HCT116 (cell line): ENCODE measurements around the gene PDGFA.

Source experiments
- ATF3 ChIP-seq: IDR thresholded peaks from 2 replicates; pipeline ENCODE4 v1.6.1; 2012
- EGR1 ChIP-seq: IDR thresholded peaks from 2 replicates; pipeline ENCODE4 v1.6.1; 2012; ENCODE audit warnings: low read depth
- POLR2A ChIP-seq: IDR thresholded peaks from 2 replicates; pipeline ENCODE4 v1.7.0; 2011; ENCODE audit warnings: borderline replicate concordance; ENCODE audit not compliant: insufficient read depth, insufficient read length; ENCODE audit errors: extremely low read depth
- POLR2AphosphoS5 ChIP-seq: IDR thresholded peaks from 2 replicates; pipeline ENCODE4 v1.6.1; 2011; ENCODE audit warnings: mild to moderate bottlenecking, low read depth, low read length, moderate library complexity
- SIN3A ChIP-seq: IDR thresholded peaks from 2 replicates; pipeline ENCODE4 v1.6.1; 2012; ENCODE audit warnings: low read depth
- SP1 ChIP-seq: IDR thresholded peaks from 2 replicates; pipeline ENCODE4 v1.6.1; 2012; ENCODE audit warnings: low read depth
- SRF ChIP-seq: IDR thresholded peaks from 2 replicates; pipeline ENCODE4 v1.6.1; 2012; ENCODE audit warnings: low read depth
- TF ChIP-seq, protein P1 (sequence below), 3 experiments: fragments of 200-600 bp in 1 of 3; sonication (generic) in 1 of 3; IDR thresholded peaks in 2 of 3; conservative IDR thresholded peaks in 1 of 3; 2 replicates each; pipeline ENCODE4 v1.5.1; 2012 to 2017; ENCODE audit warnings: low read depth in 2 of 3, low read length in 2 of 3, antibody characterized with exemption in 1 of 3, borderline replicate concordance in 1 of 3, control low read depth in 1 of 3, mild to moderate bottlenecking in 1 of 3, mixed read lengths in 1 of 3, mixed run types in 1 of 3, moderate library complexity in 1 of 3; ENCODE audit not compliant: insufficient read depth in 1 of 3

DNA sequence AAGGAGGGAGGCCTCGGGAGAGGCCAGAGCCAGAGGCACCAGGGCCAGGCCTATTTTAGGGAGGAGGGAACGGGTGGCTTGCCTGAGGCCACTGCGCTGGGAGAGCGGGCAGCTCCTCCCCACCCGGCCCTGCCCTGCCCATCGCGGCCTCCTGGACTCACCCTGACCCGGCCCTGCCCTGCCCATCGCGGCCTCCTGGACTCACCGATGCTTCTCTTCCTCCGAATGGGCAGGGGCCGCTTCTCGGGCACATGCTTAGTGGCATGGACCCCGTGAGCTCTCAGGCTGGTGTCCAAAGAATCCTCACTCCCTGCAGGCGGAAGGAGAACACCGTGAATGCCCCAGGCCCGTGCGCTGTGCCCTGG, 7.5 kb downstream of the PDGFA start:
- TF ChIP-seq POLR2A: no peak
- TF ChIP-seq, protein P1, sequence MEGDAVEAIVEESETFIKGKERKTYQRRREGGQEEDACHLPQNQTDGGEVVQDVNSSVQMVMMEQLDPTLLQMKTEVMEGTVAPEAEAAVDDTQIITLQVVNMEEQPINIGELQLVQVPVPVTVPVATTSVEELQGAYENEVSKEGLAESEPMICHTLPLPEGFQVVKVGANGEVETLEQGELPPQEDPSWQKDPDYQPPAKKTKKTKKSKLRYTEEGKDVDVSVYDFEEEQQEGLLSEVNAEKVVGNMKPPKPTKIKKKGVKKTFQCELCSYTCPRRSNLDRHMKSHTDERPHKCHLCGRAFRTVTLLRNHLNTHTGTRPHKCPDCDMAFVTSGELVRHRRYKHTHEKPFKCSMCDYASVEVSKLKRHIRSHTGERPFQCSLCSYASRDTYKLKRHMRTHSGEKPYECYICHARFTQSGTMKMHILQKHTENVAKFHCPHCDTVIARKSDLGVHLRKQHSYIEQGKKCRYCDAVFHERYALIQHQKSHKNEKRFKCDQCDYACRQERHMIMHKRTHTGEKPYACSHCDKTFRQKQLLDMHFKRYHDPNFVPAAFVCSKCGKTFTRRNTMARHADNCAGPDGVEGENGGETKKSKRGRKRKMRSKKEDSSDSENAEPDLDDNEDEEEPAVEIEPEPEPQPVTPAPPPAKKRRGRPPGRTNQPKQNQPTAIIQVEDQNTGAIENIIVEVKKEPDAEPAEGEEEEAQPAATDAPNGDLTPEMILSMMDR (IDR thresholded peaks at IDR 0.05 in 2 of 3, conservative IDR thresholded peaks at IDR 0.05 in 1 of 3; ENCODE audit: borderline replicate concordance in 1 of 3, insufficient read depth in 1 of 3, low read depth in 2 of 3, low read length in 2 of 3): no peak
- TF ChIP-seq SIN3A: no peak
- no peak for TF ChIP-seq SP1
- TF ChIP-seq SRF: no peak
- TF ChIP-seq POLR2AphosphoS5: no peak
- TF ChIP-seq EGR1: no peak
- no peak for TF ChIP-seq ATF3
